Esophagus (tissue), 2 donors: Measurements from ENCODE around the gene LRIF1. TPM values are rescaled to one million over a fixed set of nuclear protein-coding genes. Genes with fewer than 3 reads are reported as not detected.

Experiments used
- H3K27ac ChIP-seq, 2 donors: one replicate each; pipeline ENCODE4 v1.5.1; 2013; ENCODE audit warnings: low read depth in 2 of 2, mild to moderate bottlenecking in 2 of 2, inconsistent platforms in 1 of 2, low read length in 1 of 2, moderate library complexity in 1 of 2
- H3K27me3 ChIP-seq, 2 donors: one replicate each; pipeline ENCODE4 v1.6.1; 2013; ENCODE audit warnings: low read length in 2 of 2, control low read depth in 1 of 2, mild to moderate bottlenecking in 1 of 2; ENCODE audit not compliant: insufficient read depth in 2 of 2, control insufficient read depth in 1 of 2
- H3K36me3 ChIP-seq, 2 donors: one replicate each; pipeline ENCODE4 v1.6.1; 2013; ENCODE audit warnings: low read length in 1 of 2; ENCODE audit not compliant: control insufficient read depth in 2 of 2, insufficient read depth in 2 of 2
- H3K4me1 ChIP-seq, 2 donors: one replicate each; pipeline ENCODE4 v1.6.1; 2013; ENCODE audit warnings: low read length in 1 of 2; ENCODE audit not compliant: control insufficient read depth in 2 of 2, insufficient read depth in 2 of 2
- H3K4me3 ChIP-seq, 2 donors: one replicate each; pipeline ENCODE4 v1.5.1; 2013; ENCODE audit warnings: low read length in 2 of 2, mild to moderate bottlenecking in 2 of 2, low read depth in 1 of 2, moderate library complexity in 1 of 2
- H3K9me3 ChIP-seq, 2 donors: one replicate each; pipeline ENCODE4 v1.6.1; 2013; ENCODE audit warnings: mild to moderate bottlenecking in 2 of 2, low read depth in 1 of 2, low read length in 1 of 2, moderate library complexity in 1 of 2; ENCODE audit not compliant: control insufficient read depth in 2 of 2, insufficient read depth in 1 of 2
- WGBS, 2 donors: extraction: QIAGEN DNeasy Blood & Tissue Kit; methylation state at CpG; one replicate each; pipeline ENCODE4 v1.1.7; 2013; 5-methylcytosine and 5-hydroxymethylcytosine counted together
- polyA plus RNA-seq, 2 donors: library from polyadenylated mRNA; stranded (reverse); fragments of 200-250 nt; gene quantifications; one replicate each; pipeline ENCODE4 v1.2.3, GENCODE V29; 2013
- donor health status: healthy with polysubstance abuse.
- donor health status: Bipolar disorder and iron deficiency.

Gene LRIF1
- polyA plus RNA-seq, 2 donors, result 3.8 to 5.5 TPM

DNA sequence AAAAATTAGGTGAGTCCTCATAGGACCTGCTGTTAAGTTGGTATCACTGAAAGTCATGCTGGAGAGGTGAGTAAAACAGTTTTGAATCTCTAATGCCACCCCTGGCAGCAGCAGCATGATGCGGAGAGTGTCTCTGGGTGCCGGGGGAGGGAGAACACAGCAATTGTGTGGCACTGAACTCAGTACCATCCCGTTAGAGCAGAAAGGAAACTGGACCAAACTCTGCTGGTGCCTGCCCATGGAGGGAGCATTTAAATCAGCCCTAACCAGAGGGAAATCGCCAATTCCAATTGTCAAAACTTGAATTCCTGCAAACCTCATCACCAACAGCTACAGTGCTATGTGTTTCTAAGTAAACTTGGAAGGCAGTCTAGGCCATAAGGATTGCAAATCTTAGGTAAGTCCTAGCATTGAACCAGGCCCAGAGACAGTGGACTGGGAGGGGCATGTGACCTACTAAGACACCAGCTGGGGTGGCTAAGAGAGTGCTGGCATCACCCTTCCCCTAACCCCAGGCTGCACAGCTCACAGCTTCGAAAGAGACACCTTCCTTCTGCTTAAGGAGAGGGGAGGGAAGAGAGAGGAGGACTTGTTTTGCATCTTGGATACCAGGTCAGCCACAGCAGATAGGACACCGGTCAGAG is 60.8 kb downstream of the LRIF1 start:
- no peaks in the 10 kb centered on the region for H3K27me3 ChIP-seq
- WGBS, 2 donors, result 78 to 80% methylated on average over 6 of the region's 6 CpGs
- peaks cover 0 to 4% of the 10 kb centered on the region in 2 donors for H3K4me1 ChIP-seq
- H3K27ac ChIP-seq, result no peak overlapping the region
- no peaks in the 10 kb centered on the region for H3K36me3 ChIP-seq
- H3K4me3 ChIP-seq, result no peak overlapping the region
- H3K9me3 ChIP-seq, result peaks cover 0 to 4% of the 10 kb centered on the region in 2 donors

DNA sequence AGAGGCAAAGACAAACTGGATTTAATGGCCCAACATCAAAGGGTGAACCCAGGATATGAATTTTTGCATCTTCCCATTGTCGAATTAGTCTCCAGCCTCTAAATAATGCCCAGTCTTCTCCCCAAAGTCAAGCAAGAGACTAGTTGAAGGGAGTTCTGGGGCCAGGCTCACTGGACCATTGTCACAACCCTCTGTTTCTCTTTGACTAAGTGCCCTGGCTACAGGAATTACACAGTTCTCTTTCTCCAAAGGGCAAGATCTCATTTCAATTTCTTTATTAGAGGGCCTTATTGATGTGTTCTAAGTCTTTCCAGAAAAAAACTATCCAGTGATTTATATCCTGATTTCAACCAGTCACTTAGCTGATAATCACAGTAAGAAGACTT is 64.3 kb downstream of the LRIF1 start:
- Histone ChIP-seq H3K27ac (no peak overlapping the region), H3K27me3 (no peaks in the 10 kb centered on the region), H3K4me3 (no peak overlapping the region), H3K9me3 (peaks cover 0 to 4% of the 10 kb centered on the region in 2 donors), H3K4me1 (peaks cover 0 to 4% of the 10 kb centered on the region in 2 donors), H3K36me3 (no peaks in the 10 kb centered on the region)
- 73 to 75% methylated on average over 1 of the region's 1 CpG for WGBS, 2 donors

DNA sequence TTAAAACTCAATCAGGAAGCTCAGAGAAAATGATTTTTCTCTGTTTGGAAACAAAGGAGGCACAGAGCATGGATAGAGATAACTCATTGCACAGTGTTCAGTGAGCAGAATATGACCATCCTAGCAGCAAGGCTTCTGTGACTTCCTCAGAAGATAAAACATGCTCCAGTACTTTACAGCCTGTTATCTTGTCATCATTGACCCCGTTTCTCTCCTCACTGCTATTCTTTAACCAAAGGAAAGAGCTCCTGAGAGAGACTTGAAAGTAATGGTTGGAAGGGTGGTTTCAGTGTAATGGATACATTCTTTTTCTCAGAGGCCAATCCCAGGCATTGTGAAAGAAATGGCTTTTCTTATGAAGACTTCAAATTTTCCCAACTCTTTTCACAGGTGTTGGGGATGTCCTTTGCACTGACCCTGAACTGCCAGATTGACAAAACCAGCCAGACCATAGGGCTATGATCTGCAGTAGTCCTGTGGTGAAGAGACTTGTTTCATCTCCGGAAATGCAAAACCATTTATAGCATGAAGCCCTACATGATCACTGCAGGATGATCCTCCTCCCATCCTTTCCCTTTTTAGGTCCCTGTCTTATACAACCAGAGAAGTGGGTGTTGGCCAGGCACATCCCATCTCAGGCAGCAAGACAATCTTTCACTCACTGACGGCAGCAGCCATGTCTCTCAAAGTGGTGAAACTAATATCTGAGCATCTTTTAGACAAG is 64.8 kb downstream of the LRIF1 start:
- no peaks in the 10 kb centered on the region for H3K27me3 ChIP-seq
- H3K27ac ChIP-seq, result no peak overlapping the region
- peaks cover 0 to 4% of the 10 kb centered on the region in 2 donors for H3K9me3 ChIP-seq
- no peak overlapping the region for H3K4me3 ChIP-seq
- no peaks in the 10 kb centered on the region for H3K36me3 ChIP-seq
- H3K4me1 ChIP-seq, result peaks cover 0 to 4% of the 10 kb centered on the region in 2 donors
- WGBS, 2 donors, result 71 to 72% methylated on average over 3 of the region's 3 CpGs

DNA sequence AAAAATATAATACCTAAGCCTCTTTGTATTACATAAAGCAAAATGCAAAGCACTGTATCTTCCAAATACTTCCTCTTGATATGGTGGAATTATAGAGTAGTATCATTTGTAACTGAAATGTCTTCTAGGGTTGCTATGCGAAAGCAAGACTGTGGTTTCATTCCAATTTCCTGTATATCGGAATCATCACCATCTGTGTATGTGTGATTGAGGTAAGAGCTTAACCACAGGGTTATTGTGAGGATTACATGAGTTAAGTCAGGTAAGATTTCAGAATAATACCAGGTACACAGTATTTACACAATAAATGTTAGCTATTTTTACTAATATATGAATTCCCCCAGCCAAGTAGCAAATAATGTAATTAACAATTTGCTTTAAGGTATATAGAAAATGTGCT is 66.0 kb downstream of the LRIF1 start:
- Histone ChIP-seq H3K27ac (no peak overlapping the region), H3K4me1 (no peaks in the 10 kb centered on the region), H3K9me3 (no peaks in the 10 kb centered on the region), H3K27me3 (no peaks in the 10 kb centered on the region), H3K36me3 (no peaks in the 10 kb centered on the region), H3K4me3 (no peak overlapping the region)
- WGBS, 2 donors, result 77 to 86% methylated on average over 2 of the region's 2 CpGs

Other genes starting within 250 kb of the LRIF1 start
- 1 to 10 TPM; 5.8 to 8.0 TPM for gene CD53, start 90.8 kb downstream of the LRIF1 start, polyA plus RNA-seq
- 10 to 100 TPM; 16.7 to 21.5 TPM for gene DRAM2, start 176.2 kb upstream of the LRIF1 start, polyA plus RNA-seq
- 10 to 100 TPM; 11.9 to 13.5 TPM for gene CEPT1, start 176.3 kb upstream of the LRIF1 start, polyA plus RNA-seq
- gene DENND2D, start 236.7 kb upstream of the LRIF1 start, polyA plus RNA-seq, result 10 to 100 TPM; 39.1 to 54.8 TPM